Left renal pelvis (tissue), 4 donors: Measurements from ENCODE around the gene DCP2. TPM values are rescaled to one million over a fixed set of nuclear protein-coding genes. Genes with fewer than 3 reads are reported as not detected.

Experiments used
- DNase-seq, 4 donors: peaks; one replicate each; pipeline ENCODE4 v3.0.0-alpha.2; 2013; ENCODE audit warnings: low read depth in 4 of 4, low spot score in 3 of 4
- polyA plus RNA-seq, 4 donors: library from polyadenylated mRNA; unstranded; fragments of 120-200 nt; gene quantifications; one replicate each; pipeline ENCODE4 v1.2.1, GENCODE V29; 2013; ENCODE audit not compliant: insufficient read length in 4 of 4

Gene DCP2
- polyA plus RNA-seq, 4 donors: 26.5 to 46.7 (median 37.8) TPM

DNA sequence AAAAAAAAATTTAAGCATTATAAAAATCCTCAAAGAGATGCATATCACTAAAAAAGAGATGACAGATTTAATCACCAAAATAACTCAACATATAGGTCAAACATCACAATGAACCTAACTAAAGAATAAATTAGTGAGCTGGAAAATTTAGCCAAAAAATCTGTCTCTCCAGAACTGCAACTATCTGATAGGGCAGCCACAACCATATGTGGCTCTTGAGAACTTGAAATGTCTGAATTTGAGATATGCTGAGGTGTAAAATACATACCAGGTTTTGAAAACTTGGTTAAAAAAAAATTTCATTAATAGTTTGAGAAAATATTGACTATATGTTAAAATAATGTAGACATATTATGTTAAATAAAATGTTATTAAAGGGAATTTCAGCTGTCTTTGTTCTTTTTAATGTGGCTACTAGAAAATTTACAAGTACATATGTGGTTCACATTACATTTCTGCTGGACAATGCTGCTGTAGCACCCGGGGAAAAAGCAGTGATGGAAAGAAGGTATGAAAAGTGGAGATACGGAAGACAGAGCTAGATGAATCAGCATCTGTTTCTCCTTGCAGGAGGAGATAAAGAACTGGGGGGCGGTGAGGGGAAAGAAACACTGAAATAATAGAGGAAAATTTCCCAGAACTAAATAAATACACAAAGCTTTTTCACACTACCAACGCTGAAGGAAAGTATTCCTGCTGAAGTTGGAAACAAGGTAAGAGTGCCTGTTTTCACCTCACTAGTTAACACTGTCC, 66.1 kb downstream of the DCP2 start:
- DNase-seq: no peak

DNA sequence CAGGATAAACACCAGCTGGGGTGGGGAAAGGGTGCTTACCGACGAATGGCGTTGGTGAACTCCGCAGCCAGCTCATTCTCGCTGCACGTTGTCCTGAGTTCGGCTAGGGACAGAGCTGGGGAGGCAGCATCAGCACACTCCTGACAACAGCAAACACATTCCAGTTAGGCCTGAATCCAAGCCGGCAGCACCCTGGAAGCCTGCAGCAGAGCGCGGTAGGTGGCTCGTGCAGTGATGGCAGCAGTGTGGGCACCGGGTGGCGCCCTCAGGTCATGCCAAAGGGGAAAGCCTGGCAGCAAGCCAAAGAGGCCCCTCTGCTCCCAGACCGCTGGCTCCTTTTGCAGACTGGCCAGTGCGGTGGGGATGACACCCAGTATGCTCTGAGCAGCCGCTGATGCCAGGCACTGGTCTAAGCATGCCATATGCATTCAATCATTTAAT, 66.9 kb downstream of the DCP2 start:
- DNase-seq: no peak

DNA sequence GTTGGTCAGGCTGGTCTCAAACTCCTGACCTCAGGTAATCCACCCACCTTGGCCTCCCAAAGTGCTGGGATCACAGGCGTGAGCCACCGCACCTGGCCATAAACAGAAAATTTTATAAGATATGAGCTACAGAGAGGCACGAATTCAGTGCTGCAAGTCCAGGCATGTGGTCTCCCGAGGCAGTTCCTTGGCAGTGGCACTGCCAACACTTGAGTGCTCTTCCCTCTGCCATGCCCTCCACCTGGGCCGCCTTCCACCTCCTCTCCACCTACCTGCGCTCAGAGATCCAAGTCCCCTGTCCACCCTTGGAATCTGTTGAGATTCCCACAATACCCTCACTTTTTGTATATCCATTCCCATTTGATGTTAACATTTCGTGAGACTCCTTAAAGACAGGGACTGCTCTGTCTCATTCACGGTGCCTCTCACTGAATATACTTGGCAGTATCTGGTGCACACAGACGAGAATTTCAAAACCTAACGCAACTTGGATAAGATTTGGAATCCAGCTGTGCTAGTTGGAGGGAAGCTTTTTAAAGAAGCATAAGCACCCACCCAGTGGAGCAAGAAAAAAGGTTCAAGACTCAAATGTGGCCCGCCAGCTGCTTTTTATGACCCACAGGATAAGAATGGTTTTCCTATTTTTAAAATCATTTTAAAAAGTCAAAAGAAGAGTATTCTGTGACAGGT, 68.3 kb downstream of the DCP2 start:
- DNase-seq: no peak

DNA sequence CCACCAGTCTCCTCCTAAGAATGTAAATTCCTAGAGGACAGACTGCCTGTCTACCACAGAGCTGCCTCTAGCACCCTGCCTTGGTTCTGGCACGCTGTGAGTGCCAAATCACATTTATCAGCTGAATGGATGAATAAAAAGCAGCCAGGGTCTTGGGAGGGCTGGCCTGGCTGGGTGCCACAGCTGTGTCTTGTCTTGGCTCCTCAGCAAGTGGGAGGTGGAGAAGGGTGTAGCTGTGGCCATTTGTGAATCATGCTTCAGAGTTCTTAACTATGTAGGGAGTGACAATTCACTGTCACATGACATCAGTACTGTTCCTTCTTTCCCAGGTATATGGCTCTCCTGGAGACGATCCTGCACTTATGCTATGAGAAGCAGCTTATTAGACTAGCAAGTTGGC, 70.6 kb downstream of the DCP2 start:
- DNase-seq: no peak

DNA sequence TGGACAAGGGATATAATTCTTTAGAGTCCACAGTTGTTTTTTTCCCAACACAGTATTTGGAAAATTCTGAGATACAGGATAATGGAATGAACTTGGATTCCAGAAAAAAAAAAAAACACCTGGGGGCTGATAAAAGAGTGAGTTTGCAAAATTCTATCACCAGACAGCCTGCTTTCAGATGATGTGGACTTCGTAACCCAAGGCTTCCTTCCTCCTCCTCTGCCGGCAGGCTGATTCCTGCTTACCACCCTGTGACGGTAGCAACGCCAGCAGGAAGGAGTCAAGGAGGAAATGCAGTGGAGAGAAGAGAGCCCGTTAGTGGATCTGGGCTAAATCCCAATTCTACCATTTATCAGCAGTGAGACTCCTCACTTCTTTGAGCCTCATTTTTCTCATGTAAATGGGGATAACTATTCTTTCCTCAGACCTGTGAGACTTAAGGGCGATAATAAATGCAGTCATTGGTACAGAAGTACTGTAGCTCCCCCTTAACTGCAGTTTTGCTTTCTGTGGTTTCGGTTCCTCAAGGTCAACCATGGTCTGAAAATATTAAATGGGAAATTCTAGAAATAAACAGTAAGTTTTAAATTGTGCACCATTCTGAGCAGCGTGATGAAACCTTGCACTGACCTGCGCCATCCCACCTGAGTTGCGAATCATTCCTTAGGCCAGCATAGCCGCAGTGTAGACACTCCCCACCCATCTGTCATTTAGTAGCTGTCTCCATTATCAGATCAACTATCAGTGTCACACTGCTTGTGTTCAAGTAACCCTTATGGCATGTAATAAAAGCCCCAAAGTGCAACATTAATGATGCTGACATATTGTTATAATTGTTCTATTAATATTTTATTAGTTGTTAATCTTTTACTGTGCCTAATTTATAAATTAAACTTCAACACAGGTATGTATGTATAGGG, 71.4 kb downstream of the DCP2 start:
- DNase-seq: no peak

DNA sequence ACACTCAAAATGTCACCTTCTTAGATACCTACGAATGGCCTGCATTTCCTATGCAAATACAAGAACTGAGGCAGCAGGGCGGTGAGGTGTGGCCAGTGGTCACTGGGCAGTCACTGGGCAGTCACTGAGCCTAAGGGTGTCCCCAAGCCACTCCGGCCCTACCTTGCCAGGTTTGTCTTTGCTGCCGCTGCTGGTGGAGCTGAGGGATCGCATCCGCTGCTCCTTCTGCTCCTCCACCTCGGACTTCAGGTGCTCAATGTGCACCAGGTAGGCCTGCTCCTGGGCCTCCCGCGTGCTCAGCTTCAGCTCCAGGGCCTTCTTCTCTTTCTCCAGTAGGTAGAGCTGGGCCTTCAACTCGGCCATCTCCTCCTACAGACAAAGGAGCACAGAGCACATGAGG, 72.3 kb downstream of the DCP2 start:
- no peak for DNase-seq

DNA sequence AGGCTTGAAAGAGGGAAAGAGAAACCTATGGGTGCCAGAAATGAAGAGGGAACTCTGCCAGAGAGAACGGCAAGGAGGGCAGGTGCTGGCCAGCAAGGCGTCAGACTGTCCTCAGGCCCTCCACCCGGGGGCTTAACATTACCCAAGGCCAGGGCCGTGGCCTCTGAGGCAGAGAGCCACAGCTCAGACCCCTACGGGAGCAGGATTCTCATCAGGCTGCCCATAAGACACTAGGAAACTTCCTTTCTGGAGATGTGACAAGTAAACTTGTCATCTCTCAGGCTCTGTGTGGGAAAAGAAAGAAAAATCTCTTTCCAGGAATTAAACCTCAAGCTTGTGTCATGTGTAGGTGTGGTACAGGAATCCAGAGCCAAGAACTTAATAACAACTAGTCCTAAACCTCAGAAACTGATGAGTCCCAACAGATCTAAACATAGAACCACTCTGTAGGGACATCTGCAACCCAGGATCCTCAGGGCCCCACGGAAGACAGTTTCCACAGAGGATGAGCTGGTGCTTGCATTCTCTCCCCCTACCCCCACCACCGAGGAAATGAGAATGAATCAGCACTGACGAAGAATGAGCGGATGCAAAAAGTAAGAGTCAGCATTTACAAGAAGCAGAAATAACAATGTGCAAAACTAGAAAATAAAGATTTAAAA, 74.3 kb downstream of the DCP2 start:
- no peak for DNase-seq

DNA sequence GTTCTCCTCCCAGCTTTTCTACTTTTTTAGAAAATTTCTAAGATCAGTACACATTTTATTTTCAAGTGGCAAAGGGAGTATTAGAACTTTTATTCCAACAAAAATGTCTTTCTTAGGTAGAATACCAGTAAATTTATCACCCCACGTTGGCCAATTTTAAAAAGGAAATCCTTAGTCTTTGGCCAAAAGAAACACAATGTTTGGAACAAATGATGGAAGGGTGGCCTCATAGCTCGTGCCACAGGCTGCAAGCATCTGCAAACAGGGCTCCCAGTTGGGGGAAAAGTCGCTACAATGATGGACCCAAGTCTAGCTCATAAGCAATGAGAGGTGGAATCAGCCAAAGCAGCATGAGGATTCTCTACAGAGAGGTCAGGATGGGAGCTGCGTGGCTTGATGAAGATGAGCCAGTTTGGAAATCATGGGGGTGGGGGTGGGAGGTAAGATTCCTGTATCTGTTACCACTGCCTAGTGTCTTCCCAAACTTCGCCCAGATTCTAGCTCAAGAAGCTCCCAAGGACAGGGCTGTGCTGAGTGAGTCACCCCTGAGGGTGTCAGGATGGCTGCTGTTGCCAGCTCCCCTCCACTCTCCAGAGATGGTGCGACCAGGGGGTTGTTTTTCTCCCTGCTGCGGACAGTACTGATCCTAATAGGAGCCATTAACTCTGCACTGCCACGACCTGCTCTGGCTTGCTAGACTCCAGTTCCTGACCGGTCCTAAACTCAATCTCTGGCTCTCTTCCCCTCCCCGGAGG, 75.6 kb downstream of the DCP2 start:
- DNase-seq: no peak

DNA sequence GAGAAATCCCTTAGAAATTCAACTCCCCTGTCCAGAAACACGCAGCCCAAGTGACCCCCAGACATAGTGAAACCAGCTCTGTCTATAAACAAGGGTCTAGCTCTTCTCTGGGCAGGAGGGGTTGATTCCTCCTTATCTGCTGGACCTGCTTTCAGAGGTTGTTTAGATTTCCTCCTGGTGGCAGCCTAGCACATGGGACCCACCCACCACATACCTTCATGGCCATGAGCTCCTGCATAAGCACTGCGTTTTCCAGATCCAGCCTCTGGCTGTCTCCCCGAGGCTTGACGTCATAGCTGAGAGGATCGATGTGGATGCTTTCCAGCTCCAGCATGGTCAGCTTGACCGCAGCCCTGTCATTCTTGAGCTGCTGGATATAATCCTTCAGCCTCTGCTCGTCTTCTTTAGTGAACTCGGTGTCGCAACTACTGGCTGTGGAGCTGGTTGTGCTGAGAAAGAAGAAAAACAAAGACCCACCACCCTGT, 77.0 kb downstream of the DCP2 start:
- no peak for DNase-seq

DNA sequence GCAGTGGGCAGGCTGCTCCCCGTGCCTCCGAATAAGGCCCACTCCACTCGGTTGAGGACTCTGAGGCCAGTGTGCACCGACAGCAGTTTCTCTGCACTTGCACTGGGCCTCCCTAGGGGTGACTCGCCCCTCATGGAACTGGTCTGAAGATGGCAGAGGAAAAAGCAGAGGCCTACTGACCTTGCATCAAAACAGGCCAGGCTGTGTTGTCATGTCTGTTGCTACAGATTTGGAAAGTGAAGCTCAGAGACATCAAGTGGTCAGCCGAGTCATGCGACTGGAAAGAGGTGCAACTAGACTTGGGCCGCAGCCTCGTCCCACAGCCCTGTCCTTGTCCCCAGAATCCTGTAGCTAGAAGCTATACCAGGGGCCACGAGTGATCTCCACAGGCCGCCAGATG, 78.3 kb downstream of the DCP2 start:
- no peak for DNase-seq

DNA sequence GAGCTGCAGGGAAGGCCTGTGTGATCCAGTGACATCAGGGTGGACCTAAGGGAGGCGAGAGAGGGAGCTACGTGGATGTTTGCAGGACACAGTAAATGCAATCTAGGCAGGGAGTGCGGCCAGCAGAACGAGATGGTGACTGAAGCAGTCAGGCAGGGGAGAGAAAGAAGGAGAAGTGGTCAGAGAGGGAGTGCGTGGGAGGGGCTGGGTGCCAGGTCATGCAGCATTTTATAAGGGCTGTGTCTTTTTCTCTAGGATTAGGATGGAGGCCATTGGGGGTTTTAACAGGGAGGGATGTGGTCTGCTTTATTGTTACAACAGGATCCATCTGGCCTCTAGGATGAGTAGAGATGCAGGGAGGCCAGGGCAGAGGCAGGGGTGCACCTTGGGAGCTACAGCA, 80.4 kb downstream of the DCP2 start:
- no peak for DNase-seq

DNA sequence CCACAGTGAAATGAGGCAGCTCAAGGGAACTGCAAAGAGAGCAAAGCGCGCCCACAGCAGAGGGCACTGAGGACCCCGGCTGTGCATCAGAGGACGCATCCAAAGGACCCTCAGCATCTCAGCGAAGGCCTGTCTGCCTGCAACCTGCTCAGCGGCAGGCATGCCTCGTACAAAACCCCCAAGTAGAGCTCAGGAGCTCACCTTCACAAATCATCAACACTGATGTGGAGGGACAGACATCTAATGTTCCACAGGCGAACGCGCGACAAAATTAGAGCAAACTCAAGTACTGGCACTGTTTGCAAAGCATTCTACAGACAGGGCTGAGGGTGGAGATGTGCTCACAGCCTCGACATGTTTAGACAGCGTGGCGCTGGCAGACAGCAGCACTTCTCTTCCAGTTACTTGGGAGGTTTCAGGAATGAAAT, 81.0 kb downstream of the DCP2 start:
- DNase-seq: no peak

DNA sequence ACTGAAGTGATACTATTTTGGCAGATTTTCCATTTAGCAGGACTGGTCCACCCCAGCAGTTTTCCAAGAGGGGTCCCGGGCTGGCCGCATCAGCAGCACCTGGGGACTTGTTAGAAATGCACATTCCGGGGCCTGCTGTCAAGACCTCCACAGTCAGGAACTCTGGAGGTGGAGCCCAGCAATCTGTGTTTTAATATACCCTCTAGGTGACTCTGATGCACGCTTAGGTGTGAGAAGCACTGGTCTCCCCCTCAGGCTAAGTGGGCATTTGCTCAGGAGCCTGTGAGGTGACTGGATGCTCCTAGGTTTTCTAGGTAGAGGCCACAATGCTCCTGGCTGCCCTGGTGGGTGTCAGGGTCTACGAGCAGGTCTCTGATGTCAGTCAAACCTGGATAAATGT, 81.7 kb downstream of the DCP2 start:
- no peak for DNase-seq

DNA sequence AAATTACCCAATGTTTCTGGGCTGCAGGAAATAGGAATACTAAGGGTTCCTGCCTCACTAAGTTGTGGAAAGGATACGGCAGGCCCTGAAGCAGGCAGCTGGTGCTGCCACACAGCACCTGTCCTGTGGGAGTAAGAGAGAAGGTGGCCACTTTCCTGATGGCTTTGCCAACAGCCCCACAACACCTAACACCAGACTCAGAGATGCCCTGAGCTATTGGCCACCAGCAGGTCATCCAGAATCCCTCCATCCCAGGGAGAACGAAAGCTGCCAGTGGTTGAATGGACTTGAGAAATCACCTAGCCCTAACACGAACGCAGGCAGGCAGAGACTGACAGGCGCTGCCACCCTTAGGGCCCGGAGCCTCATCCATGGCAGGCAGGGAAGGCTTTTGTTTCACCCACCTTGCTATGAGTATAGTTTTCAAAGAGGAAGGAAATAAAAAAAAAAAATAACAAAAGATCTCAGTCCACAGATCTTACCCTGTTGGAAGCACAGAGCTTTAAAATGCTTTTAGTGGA, 82.2 kb downstream of the DCP2 start:
- no peak for DNase-seq

DNA sequence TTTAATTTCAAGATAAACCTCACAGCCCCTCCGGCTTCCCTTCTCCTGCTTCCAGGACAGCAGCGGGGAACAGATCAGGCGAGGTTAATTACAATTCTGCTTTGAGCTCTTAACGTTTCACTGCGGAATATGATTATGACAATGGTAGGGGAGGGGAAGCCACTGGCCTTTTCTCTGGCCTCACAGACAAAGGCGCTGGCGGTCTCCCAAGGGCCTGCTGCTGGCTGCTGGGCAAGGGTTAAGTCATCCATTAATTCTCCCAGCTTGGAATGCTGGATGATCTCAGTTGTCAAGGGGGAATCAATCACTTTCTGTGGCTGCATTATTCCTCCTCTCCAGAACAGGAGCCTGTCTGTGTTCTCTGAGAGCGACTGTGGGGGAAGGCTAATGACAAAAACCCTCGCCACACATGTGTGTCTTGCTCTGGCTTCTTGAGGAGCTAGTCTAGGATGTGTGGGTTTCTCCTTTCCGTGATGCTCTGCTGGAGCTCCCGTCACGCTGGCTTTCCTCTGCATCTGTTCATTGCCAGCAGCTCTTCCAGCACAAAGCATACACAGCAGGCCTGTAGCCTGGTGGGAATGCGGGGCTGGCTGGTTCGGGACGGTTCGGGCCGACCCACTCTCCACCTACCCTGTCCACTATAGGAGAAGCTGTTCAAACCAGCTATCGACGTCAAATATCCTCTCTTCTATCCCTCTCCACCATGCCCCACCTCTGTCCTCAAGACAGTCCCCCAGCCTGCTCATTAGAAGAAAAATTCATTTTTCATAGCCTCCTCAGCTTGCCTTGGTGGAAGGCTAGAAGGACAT, 82.8 kb downstream of the DCP2 start:
- DNase-seq: peak; percentile 38 to 53 (median 44)

DNA sequence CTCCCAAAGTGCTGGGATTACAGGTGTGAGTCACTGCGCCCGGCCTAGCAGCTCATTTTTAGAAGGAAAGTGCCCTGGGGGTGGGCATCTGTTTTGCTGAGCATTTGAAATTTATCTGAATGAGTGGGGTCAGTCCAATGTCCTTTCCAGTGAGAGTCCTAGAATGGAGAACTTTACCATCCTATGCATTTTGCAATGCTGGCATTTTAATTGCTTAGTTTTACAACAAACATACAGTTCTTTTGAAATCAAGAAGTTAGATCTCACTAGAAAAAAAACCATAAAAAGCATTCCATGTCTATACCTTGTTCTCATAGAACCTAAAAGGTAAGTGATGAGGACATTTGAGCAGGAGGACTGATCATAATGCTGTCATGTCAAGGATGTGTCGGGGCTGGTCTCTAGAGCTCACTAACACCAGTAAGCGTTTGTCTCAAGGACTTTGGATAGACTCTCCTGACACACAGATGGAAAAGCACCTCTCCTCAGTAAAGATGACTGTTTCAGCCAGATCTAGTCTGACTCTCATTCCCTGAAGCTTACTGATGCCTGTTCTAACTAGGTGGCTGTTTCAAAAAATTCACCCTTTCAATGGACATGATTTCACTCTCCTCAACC, 83.9 kb downstream of the DCP2 start:
- no peak for DNase-seq

DNA sequence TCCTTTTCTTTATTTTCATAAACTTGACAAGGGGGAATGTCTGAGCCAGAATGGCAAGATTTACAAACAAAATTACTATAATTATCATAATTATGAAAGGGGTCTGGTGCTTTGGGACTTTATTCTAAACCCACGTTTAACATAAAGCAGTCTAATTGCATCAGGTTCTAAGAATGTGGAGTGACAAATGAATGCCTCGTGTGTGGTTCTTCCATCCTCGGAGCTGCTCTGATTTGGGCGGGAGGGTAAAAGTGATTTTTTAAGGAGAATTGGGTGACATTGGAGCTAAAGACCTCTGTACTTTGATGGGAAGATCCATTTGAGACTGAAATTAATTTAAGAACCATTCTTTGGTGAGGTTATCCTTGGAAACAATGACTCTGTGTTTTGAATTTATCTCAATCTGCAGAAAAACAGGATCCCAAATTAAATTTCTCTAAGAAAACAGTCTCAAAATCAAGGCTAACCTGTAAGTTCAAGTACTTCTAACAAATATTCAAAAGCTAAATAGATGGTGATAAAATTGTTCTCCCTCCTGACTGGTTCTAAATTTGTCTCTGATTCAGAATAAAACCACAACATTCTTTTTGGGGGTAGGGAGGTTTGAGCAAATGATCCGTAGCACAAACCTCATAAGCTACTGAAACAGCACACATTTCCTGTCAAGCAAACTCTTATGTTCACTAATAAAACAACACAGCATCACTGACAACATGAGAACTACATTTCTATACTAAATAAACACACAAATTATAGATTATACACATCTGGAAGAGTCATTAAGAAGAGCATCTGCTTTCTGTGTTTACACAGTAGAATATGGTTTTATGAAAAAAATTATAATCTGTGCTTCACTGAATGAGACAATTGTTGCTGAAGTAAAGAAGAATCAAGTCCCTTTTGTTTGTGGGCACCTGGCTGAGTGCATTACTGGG, 85.5 kb downstream of the DCP2 start:
- no peak for DNase-seq
